ENCODE measurements around the gene LDAH.
"Not testable (repeated sequence)": the region's sequence is repeated elsewhere in the genome, so short reads cannot be mapped to it uniquely, and the experiment has no call there.

The LDAH gene

GRCh38 chr2:20822535-20823490 is at the start of gene LDAH:
Gene LDAH (minus strand): TSS chr2:20823101. CDS start chr2:20801463, 21,638 bp downstream.
- DNase-seq: peak; percentile 60

GRCh38 chr2:20868377-20868776 is 45.5 kb upstream of the LDAH start:
- no peak for DNase-seq

DNA sequence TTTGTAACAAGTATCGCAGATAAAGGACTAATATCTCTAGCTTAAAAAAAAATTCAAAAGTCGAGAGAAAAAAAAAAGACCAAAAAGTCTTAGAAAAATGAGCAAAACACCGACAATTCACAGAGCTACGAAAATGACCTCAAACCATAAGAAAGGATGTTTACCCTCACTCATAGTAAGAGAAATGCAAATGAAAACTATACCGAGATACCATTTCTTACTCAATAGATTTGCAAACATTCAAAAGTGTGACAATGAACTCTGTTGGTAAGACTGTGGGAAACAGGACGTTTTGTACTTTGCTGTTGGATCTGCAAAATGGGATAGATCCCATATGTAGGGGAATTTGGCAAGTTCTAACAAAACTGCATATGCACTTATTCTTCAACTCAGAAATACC is 39.9 kb upstream of the LDAH start:
- no peak for DNase-seq

DNA sequence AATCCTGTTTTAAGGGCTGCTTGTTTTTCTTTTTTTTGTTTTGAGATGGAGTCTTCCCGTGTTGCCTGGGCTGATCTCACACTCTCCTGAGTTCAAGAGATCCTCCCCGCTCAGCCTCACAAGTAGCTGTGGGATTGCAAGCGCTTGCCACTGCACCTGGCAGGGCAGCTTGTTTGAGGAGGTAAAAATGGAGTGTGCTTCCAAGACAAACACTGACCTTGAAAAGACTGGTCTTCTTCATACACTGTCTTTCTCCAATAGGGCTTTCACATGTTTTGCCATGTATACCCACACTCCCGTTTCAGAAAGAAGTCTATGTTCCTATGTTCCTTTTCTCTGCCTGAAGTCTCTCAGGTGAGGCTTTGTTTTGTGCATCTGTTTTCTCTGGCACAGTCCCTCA is 32.6 kb upstream of the LDAH start:
- DNase-seq: no peak

- no peak for DNase-seq
Observed at GRCh38 chr2:20852670-20853069, 29.8 kb upstream of the LDAH start.

DNA sequence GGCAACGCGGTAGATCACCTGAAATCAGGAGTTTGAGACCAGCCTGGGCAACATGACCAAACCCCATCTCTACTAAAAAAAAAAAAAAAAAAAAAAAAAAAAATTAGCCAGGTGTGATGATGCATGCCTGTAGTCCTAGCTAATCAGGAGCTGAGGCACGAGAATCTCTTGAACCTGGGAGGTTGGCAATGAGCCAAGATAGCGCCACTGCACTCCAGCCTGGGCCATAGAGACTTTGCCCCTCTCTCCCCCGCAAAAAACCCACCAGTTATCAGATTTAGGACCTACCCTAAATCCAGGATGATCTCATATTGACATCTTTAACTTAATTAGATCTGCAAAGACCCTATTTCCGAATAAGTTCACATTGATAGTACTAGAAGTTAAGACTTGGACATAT is 29.2 kb upstream of the LDAH start:
- DNase-seq: no peak

DNA sequence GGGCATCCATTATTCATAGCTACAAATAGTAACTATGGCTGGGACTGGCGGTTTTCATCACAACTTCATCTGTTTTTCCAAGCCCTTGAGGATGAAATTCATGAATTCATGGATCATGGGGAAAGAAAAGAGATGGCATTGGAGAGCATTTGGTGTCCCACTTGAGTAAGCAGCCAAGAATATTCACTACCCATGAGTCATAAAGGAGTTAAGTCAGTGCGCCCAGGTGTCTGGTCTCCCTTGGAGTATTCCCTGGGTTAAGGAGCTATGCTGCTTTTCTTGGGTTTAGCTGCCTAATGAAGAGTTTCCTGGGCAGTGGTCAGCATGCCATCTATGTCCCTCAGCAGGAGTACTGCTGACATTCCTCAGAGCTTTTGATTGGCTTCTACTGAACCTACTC is 21.3 kb upstream of the LDAH start:
- no peak for DNase-seq

DNA sequence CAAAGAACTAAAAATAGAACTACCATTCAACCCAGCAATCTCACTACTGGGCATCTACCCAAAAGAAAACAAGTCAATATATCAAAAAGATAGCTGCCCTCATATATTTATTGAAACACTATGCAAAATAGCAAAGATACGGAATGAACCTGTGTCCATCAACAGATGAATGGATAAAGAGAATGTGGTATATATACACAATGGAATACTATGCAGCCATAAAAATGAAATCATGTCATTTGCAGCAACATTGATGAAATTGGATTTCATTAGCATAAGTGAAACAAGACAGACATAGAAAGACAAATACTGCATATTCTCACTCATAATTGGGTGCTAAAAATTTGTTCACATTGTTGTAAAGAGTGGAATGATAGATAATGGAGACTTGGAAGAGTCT is 16.2 kb upstream of the LDAH start:
- DNase-seq: no peak

DNA sequence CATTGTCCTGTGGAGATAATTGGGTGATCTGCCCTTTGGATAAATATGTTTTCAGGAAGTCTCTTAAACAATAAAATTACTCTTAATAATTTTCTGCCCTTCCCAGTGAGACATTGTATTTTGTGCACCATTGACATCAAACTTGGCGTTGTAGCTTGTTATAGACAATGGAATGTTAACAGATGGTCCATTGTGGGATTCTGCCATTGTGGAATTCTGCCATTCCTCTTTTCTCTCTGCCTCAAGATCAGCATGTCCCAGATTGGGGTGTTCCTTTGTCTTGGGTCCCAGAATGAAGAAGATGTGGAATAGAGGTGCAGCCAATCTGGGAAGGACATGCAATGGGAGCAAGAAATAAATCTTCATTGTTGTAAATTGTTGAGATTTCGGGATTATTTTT is 15.1 kb upstream of the LDAH start:
- DNase-seq: no peak

DNA sequence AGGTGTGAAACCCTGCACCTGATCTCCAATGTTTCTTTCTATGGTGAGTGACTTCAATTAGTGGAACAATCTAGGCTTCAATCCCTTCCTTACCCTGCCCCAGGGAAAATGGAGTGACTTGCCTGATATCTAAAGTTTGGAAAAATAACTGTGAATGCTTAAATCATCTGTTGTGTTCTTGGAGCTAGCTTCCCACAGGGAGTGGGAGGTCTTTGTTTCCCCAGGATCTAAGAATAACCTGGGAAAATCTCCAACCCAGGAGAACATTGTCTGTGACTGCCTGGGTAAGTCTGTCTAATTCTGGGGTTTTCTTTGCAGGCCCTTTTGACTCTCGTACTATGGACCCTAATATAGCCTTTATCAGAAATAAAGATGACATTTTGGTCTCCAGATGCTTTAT is 13.6 kb upstream of the LDAH start:
- no peak for DNase-seq

GRCh38 chr2:20834331-20834730 is 11.4 kb upstream of the LDAH start:
- no peak for DNase-seq

DNA sequence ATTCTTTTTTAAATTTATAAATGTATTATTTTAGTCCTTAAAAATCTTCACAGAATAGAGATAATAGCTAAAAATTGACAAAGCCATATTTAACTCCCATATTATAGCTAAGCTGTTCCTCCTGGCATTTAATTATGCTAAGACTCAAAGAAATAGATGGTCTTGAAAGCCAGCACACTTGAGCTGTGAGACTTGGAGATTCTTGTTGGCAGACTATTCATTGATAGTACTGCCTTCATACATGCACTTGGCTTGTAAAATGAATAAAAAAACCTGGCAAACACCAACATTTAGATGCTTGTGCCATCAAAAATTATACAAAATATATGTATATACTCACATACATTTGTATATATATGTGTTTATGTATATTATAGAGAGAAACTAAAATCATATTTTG is 9.7 kb upstream of the LDAH start:
- DNase-seq: no peak

DNA sequence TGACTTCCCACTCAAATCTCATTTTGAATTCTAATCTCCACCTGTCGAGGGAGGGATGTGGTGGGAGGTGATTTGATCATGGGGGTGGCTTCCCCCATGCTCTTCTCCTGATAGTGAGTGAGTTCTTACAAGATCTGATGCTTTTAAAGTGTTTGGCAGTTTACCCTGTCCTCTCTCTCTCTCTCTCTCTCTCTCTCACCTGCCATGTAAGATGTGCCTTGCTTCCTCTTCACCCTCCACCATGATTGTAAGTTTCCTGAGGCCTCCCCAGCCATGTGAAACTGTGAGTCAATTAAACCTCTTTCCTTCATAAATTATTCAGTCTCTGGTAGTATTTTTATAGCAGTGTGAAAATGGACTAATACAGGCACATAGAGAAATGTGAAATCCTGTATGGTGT is 7.0 kb upstream of the LDAH start:
- no peak for DNase-seq

- no peak for DNase-seq
Observed at GRCh38 chr2:20823917-20824316, 1.0 kb upstream of the LDAH start.

DNA sequence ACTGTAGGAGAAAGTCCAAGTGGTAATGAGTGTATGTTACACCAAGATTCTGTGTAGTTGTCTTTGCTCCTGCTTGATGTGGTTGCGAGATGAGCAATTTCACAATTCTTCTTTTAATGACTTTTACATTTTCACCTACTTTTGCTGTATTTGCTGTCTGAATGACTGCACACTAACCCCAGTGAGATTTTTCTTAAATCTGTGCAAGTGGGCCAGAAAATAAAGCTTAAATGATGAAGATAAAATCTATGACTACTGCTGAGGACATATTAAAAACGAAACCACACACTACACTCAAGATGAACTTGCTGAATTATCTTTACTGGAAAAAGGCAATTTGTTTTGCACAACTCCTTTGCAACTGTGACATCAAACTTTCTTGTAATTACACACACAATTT is 4.1 kb downstream of the LDAH start:
- DNase-seq: no peak

GRCh38 chr2:20815216-20815615 is 7.7 kb downstream of the LDAH start:
- no peak for DNase-seq

DNA sequence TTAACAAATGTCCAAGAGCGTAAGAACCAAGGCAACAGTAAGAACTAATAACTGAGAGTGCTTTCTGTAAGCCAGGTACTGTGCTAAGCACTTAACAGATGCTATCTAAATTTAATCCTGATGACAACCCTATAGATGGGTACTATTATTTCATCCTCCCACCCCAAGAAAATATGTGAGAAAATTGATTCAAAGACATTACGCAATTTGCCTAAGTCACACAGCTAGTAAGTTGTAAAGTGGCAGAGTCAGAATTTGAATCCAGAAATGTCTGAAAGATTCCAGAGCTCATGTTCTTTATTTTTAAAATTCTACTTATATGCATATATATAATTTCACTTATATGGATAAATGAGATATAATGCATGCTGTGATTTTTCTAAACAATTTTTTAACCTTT is 10.1 kb downstream of the LDAH start:
- no peak for DNase-seq

GRCh38 chr2:20806286-20806685 is 16.6 kb downstream of the LDAH start:
- no peak for DNase-seq

DNA sequence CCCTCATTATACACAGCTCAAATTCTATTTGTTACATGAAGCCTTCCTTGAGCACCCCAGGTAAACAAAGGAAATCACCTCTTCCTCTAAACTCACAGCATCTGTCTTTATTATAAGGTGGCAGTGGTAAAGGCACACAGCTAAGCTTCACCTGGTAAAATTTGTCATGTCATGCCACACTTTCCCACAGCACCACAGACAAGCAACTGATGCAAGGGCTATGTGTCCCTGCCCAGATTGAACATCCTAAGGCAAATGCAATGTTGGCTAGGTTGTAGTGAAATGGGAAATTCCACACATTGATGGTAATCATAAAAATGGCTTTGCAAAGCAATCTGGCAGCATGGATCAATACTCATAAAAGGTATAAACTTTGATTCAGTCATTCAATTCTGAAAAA is 18.9 kb downstream of the LDAH start:
- DNase-seq: no peak

GRCh38 chr2:20803226-20803682 is 19.6 kb downstream of the LDAH start:
- DNase-seq: no peak

DNA sequence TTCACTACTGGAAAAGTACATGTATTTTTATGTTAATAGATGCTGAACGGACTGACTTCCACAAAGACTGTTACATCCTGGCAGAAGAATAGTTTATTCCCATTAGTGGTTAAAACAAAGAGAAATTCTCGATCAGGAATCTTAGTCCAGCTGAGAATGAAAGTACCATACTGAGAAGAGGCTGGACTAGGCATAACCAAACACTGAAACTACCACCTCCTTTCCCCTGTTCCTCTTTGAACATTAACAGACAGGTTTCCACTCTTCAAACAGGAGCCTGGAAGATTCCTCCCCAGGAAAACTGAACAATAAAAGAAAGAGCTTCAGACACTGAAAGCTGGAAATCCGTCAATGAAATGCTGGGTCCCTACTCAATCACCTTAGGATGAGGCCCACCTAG is 25.8 kb downstream of the LDAH start:
- DNase-seq: no peak

DNA sequence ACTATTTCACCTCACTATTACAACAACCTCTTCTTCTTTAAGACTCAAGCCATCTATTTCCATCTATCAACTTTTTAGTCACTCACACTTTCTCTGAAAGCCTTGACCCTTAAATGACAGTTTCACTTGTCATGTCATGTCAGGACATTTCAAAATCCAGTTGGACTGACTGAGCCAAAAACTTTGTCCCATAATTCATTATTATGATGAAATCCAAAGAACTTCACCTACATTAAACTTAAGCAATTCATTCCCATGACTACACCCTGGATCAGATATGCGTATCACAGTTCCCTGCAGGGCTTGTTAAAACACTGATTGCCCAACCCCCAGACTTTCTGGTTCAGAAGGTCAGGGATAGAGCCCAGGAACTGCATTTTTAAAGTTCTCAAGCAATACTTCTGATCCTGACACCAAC is 26.5 kb downstream of the LDAH start:
- DNase-seq: no peak

GRCh38 chr2:20793944-20794343 is 29.0 kb downstream of the LDAH start:
- not testable (repeated sequence) for DNase-seq

GRCh38 chr2:20781656-20782265 is 41.1 kb downstream of the LDAH start:
- no peak for DNase-seq
